GM15510 (cell line): ENCODE data around the gene NTRK2.

Experiments
- POLR2A ChIP-seq: IDR thresholded peaks from 3 replicates; pipeline ENCODE4 v1.6.1; 2011; ENCODE audit warnings: borderline replicate concordance; ENCODE audit not compliant: insufficient read length; ENCODE audit errors: extremely low read depth

The NTRK2 gene

GRCh38 chr9:84828046-84828445 is 158.5 kb downstream of the NTRK2 start:
- TF ChIP-seq POLR2A, result no peak

GRCh38 chr9:84829471-84829870 is 159.9 kb downstream of the NTRK2 start:
- no peak for TF ChIP-seq POLR2A

- TF ChIP-seq POLR2A, result no peak
Measured at GRCh38 chr9:84829997-84830696, 160.6 kb downstream of the NTRK2 start.

GRCh38 chr9:84831377-84831776 is 161.8 kb downstream of the NTRK2 start:
- no peak for TF ChIP-seq POLR2A

- no peak for TF ChIP-seq POLR2A
Measured at GRCh38 chr9:84832453-84832852, 162.9 kb downstream of the NTRK2 start.

GRCh38 chr9:84834426-84834825 is 164.9 kb downstream of the NTRK2 start:
- TF ChIP-seq POLR2A, result no peak

- TF ChIP-seq POLR2A, result no peak
Measured at GRCh38 chr9:84835745-84836144, 166.2 kb downstream of the NTRK2 start.

- TF ChIP-seq POLR2A, result no peak
Measured at GRCh38 chr9:84838879-84839278, 169.3 kb downstream of the NTRK2 start.

GRCh38 chr9:84839541-84839940 is 170.0 kb downstream of the NTRK2 start:
- no peak for TF ChIP-seq POLR2A

GRCh38 chr9:84841931-84842330 is 172.4 kb downstream of the NTRK2 start:
- TF ChIP-seq POLR2A, result no peak

- no peak for TF ChIP-seq POLR2A
Measured at GRCh38 chr9:84843175-84843824, 173.8 kb downstream of the NTRK2 start.

GRCh38 chr9:84845956-84846900 is 176.7 kb downstream of the NTRK2 start:
- no peak for TF ChIP-seq POLR2A

- TF ChIP-seq POLR2A, result no peak
Measured at GRCh38 chr9:84846906-84847305, 177.4 kb downstream of the NTRK2 start.

- no peak for TF ChIP-seq POLR2A
Measured at GRCh38 chr9:84849049-84849448, 179.5 kb downstream of the NTRK2 start.

GRCh38 chr9:84850830-84851392 is 181.4 kb downstream of the NTRK2 start:
- TF ChIP-seq POLR2A, result no peak
